IMR-90 (cell line): Measurements from ENCODE around the gene FGD5. TPM values are rescaled to one million over a fixed set of nuclear protein-coding genes. Genes with fewer than 3 reads are reported as not detected.

Experiments used
- ATAC-seq: fragments of 200-7000 bp; cut with Tn5 transposase; 2 replicates; pipeline ENCODE4 v1.9.1; 2020; ENCODE audit warnings: low read depth, mild to moderate bottlenecking, moderate library complexity
- BruUV-seq: library from RNA; stranded (reverse); fragments of 400-500 nt; replicated peaks from 2 replicates; lab custom pipeline; 2021; lab: Mats Ljungman, UMichigan
- CTCF ChIA-PET: fragments of 300-600 bp; formaldehyde crosslinking; extraction: SDS; loops from one replicate; lab custom pipeline; 2021; ENCODE audit warnings: antibody characterized with exemption; lab: Yijun Ruan, JAX
- POLR2A ChIA-PET: fragments of 300-600 bp; sonication (Branson Sonifier 250); formaldehyde crosslinking; loops from one replicate; lab custom pipeline; 2022; ENCODE audit warnings: antibody characterized with exemption; ENCODE audit not compliant: unreplicated experiment; lab: Charles Lee
- DNase-seq: peaks from one replicate; pipeline ENCODE4 v3.0.0; 2013
- H2AFZ ChIP-seq: replicated peaks from 2 replicates; pipeline ENCODE3; 2013; ENCODE audit warnings: low read length, mild to moderate bottlenecking; ENCODE audit not compliant: poor library complexity
- H2AK5ac ChIP-seq: 2 replicates; pipeline ENCODE4 v1.6.1; 2013; ENCODE audit warnings: low read depth, low read length, inconsistent platforms
- H2AK9ac ChIP-seq: replicated peaks from 2 replicates; pipeline ENCODE3; 2013; ENCODE audit warnings: mild to moderate bottlenecking, low read depth, low read length, moderate library complexity; ENCODE audit not compliant: poor library complexity
- H2BK120ac ChIP-seq: 2 replicates; pipeline ENCODE4 v1.6.1; 2013; ENCODE audit warnings: low read depth, low read length, inconsistent platforms
- H2BK15ac ChIP-seq: 3 replicates; pipeline ENCODE4 v1.6.1; 2013; ENCODE audit warnings: low read depth, low read length, inconsistent platforms
- H2BK20ac ChIP-seq: 2 replicates; pipeline ENCODE4 v1.6.1; 2013; ENCODE audit warnings: low read depth, mild to moderate bottlenecking, inconsistent platforms, low read length, moderate library complexity
- H2BK5ac ChIP-seq: 2 replicates; pipeline ENCODE4 v1.6.1; 2013; ENCODE audit warnings: mild to moderate bottlenecking, low read depth, low read length, inconsistent platforms; ENCODE audit not compliant: poor library complexity, severe bottlenecking
- H3K14ac ChIP-seq: replicated peaks from 2 replicates; pipeline ENCODE4 v1.6.1; 2013; ENCODE audit warnings: low read depth, low read length, inconsistent platforms
- H3K18ac ChIP-seq: 2 replicates; pipeline ENCODE4 v1.6.1; 2013; ENCODE audit warnings: low read depth, low read length, control low read depth
- H3K23ac ChIP-seq: 2 replicates; pipeline ENCODE4 v1.6.1; 2013; ENCODE audit warnings: low read depth, low read length, inconsistent platforms
- H3K27ac ChIP-seq: 2 replicates; pipeline ENCODE4 v1.5.1; 2013; ENCODE audit warnings: mild to moderate bottlenecking, control low read depth, low read length; ENCODE audit not compliant: insufficient read depth
- H3K27me3 ChIP-seq: 2 replicates; pipeline ENCODE4 v1.6.1; 2013; ENCODE audit warnings: low read length; ENCODE audit not compliant: control insufficient read depth, insufficient read depth
- H3K36me3 ChIP-seq: 2 replicates; pipeline ENCODE4 v1.6.1; 2013; ENCODE audit warnings: low read length, mixed read lengths; ENCODE audit not compliant: control insufficient read depth, insufficient read depth
- H3K4ac ChIP-seq: 2 replicates; pipeline ENCODE4 v1.6.1; 2013; ENCODE audit warnings: low read depth, low read length, inconsistent platforms
- H3K4me1 ChIP-seq: 2 replicates; pipeline ENCODE4 v1.6.1; 2013; ENCODE audit warnings: low read length, mixed read lengths; ENCODE audit not compliant: control insufficient read depth, insufficient read depth
- H3K4me2 ChIP-seq: 2 replicates; pipeline ENCODE4 v1.6.1; 2013; ENCODE audit warnings: low read depth, mild to moderate bottlenecking, control low read depth, low read length, moderate library complexity
- H3K4me3 ChIP-seq: 2 replicates; pipeline ENCODE4 v1.5.1; 2013; ENCODE audit warnings: low read depth, mild to moderate bottlenecking, control low read depth, low read length, moderate library complexity; ENCODE audit not compliant: insufficient read depth
- H3K56ac ChIP-seq: 2 replicates; pipeline ENCODE4 v1.6.1; 2013; ENCODE audit warnings: low read length, inconsistent platforms; ENCODE audit not compliant: insufficient read depth; ENCODE audit errors: extremely low read depth
- H3K79me1 ChIP-seq, 2 experiments: 2 replicates each; pipeline ENCODE4 v1.6.1; 2013; ENCODE audit warnings: low read length in 2 of 2, inconsistent platforms in 1 of 2, low read depth in 1 of 2
- H3K9ac ChIP-seq: 2 replicates; pipeline ENCODE4 v1.6.1; 2013; ENCODE audit warnings: low read depth, low read length, control low read depth
- H3K9me1 ChIP-seq: 2 replicates; pipeline ENCODE4 v1.6.1; 2013; ENCODE audit warnings: low read length, inconsistent platforms; ENCODE audit not compliant: insufficient read depth
- H3K9me3 ChIP-seq: 2 replicates; pipeline ENCODE4 v1.6.1; 2013; ENCODE audit warnings: low read length; ENCODE audit not compliant: control insufficient read depth, insufficient read depth
- H4K20me1 ChIP-seq: 2 replicates; pipeline ENCODE4 v1.6.1; 2013; ENCODE audit warnings: low read length, inconsistent platforms; ENCODE audit not compliant: insufficient read depth
- H4K5ac ChIP-seq: 2 replicates; pipeline ENCODE4 v1.6.1; 2013; ENCODE audit warnings: mild to moderate bottlenecking, low read depth, low read length, control low read depth
- H4K8ac ChIP-seq, 2 experiments: 2 replicates each; pipeline ENCODE4 v1.6.1; 2013; ENCODE audit warnings: low read depth in 2 of 2, low read length in 2 of 2, control low read depth in 1 of 2, inconsistent platforms in 1 of 2
- H4K91ac ChIP-seq: 2 replicates; pipeline ENCODE4 v1.6.1; 2013; ENCODE audit warnings: low read depth, low read length, inconsistent platforms; ENCODE audit not compliant: insufficient read depth
- BHLHE40 ChIP-seq: fragments of 150-350 bp; IDR thresholded peaks from 2 replicates; pipeline ENCODE4 v1.6.1; 2016; ENCODE audit warnings: mild to moderate bottlenecking, low read depth, low read length
- CEBPB ChIP-seq: IDR thresholded peaks from 2 replicates; pipeline ENCODE4 v1.6.1; 2012; ENCODE audit warnings: low read depth, low read length, improper control_type of control experiment
- CHD1 ChIP-seq: IDR thresholded peaks from 2 replicates; pipeline ENCODE4 v1.6.1; 2012; ENCODE audit warnings: low read depth, low read length, improper control_type of control experiment
- CTCF ChIP-seq: conservative IDR thresholded peaks from 2 replicates; pipeline ENCODE4 v1.5.1; 2012; ENCODE audit warnings: mild to moderate bottlenecking, low read depth, low read length, improper control_type of control experiment
- ELK1 ChIP-seq: fragments of 150-350 bp; IDR thresholded peaks from 2 replicates; pipeline ENCODE4 v1.6.1; 2016; ENCODE audit warnings: low read depth, mild to moderate bottlenecking, low read length, moderate library complexity, borderline replicate concordance
- FOS ChIP-seq: fragments of 150-350 bp; IDR thresholded peaks from 2 replicates; pipeline ENCODE4 v1.6.1; 2016; ENCODE audit warnings: low read depth, low read length
- MAFK ChIP-seq: IDR thresholded peaks from 2 replicates; pipeline ENCODE4 v1.6.1; 2012; ENCODE audit warnings: low read depth, low read length, improper control_type of control experiment
- MAZ ChIP-seq: IDR thresholded peaks from 2 replicates; pipeline ENCODE4 v1.6.1; 2012; ENCODE audit warnings: low read depth, mild to moderate bottlenecking, low read length, improper control_type of control experiment, moderate library complexity, borderline replicate concordance
- MXI1 ChIP-seq: IDR thresholded peaks from 2 replicates; pipeline ENCODE4 v1.6.1; 2012; ENCODE audit warnings: low read depth, mild to moderate bottlenecking, low read length, moderate library complexity, borderline replicate concordance
- NFE2L2 ChIP-seq: fragments of 150-350 bp; IDR thresholded peaks from 2 replicates; pipeline ENCODE4 v1.6.1; 2016; ENCODE audit warnings: low read depth, mild to moderate bottlenecking, low read length
- POLR2A ChIP-seq: IDR thresholded peaks from 2 replicates; pipeline ENCODE4 v1.6.1; 2012; ENCODE audit warnings: mild to moderate bottlenecking, low read depth, low read length
- RAD21 ChIP-seq: IDR thresholded peaks from 2 replicates; pipeline ENCODE4 v1.6.1; 2012; ENCODE audit warnings: low read length, improper control_type of control experiment
- RCOR1 ChIP-seq: IDR thresholded peaks from 2 replicates; pipeline ENCODE4 v1.6.1; 2012; ENCODE audit warnings: mild to moderate bottlenecking, low read length, improper control_type of control experiment; ENCODE audit not compliant: insufficient replicate concordance
- RFX5 ChIP-seq: IDR thresholded peaks from 2 replicates; pipeline ENCODE4 v1.8.0; 2012; ENCODE audit warnings: low read depth, mild to moderate bottlenecking, low read length, moderate library complexity
- SMC3 ChIP-seq: fragments of 150-350 bp; IDR thresholded peaks from 2 replicates; pipeline ENCODE4 v1.6.1; 2016; ENCODE audit warnings: low read depth, mild to moderate bottlenecking, antibody characterized with exemption, low read length, moderate library complexity
- USF2 ChIP-seq: fragments of 150-350 bp; IDR thresholded peaks from 2 replicates; pipeline ENCODE4 v1.6.1; 2017; ENCODE audit warnings: mild to moderate bottlenecking, antibody characterized with exemption, low read length, low read depth
- WGBS, 2 experiments: methylation state at CpG; one replicate each; pipeline versions ENCODE4 v1.1.5 to v1.1.7; 2013; ENCODE audit warnings: missing lambda C conversion rate in 2 of 2; ENCODE audit not compliant: insufficient read length in 1 of 2; ENCODE audit errors: extremely low coverage in 2 of 2; 5-methylcytosine and 5-hydroxymethylcytosine counted together
- dilution Hi-C: fragments of 300-500 bp; cut with HindIII; formaldehyde crosslinking; loops from one replicate; pipeline ENCODE4 v1.14.3; 2018; ENCODE audit warnings: low sequenced_read_pairs; ENCODE audit not compliant: unreplicated experiment
- in situ Hi-C: fragments of 300-500 bp; cut with MboI; formaldehyde crosslinking; loops from 3 replicates; pipeline ENCODE4 v1.14.3; 2019; ENCODE audit warnings: low sequenced_read_pairs, inconsistent platforms, mixed read lengths
- intact Hi-C: fragments of 100-400 bp; cut with micrococcal nuclease; formaldehyde crosslinking; loops from 2 replicates; pipeline ENCODE4 v1.10.0; 2022
- polyA plus RNA-seq, 3 experiments: library from polyadenylated mRNA; depleted of rRNA; stranded (reverse); fragments of >200 nt; gene quantifications; 2 replicates each; pipeline ENCODE4 v1.2.3, GENCODE V29; 2012; ENCODE audit warnings: low replicate concordance in 1 of 3
- total RNA-seq: library from RNA; depleted of rRNA; stranded (reverse); fragments of >200 nt; gene quantifications from 2 replicates; pipeline ENCODE4 v1.2.3, GENCODE V29; 2012

FGD5 gene
- total and polyA plus RNA-seq, 2 of the 4 experiments (the other 2 are of a cell fraction) = not detected

- ATAC-seq = no peak
- Histone ChIP-seq H3K4me1 (no peaks in the 10 kb centered on the region), H2AK9ac (no peak overlapping the region), H3K4me2 (no peak overlapping the region), H3K23ac (no peak overlapping the region), H3K9ac (no peak overlapping the region), H4K91ac (no peak overlapping the region), H3K56ac (no peak overlapping the region), H3K79me1 (no peaks in the 10 kb centered on the region), H2BK120ac (no peak overlapping the region), H3K18ac (no peak overlapping the region), H3K14ac (no peak overlapping the region), H2BK15ac (no peak overlapping the region), H3K27ac (no peak overlapping the region), H4K5ac (no peak overlapping the region), H4K8ac (no peak overlapping the region), H2BK5ac (no peak overlapping the region), H3K4me3 (no peak overlapping the region), H3K27me3 (peaks cover 37% of the 10 kb centered on the region), H3K9me3 (no peaks in the 10 kb centered on the region), H2BK20ac (no peak overlapping the region), H3K36me3 (no peaks in the 10 kb centered on the region), H2AK5ac (no peak overlapping the region), H3K4ac (no peak overlapping the region), H4K20me1 (no peaks in the 10 kb centered on the region), H2AFZ (no peak overlapping the region), H3K9me1 (no peaks in the 10 kb centered on the region)
- ChIA-PET CTCF (no interaction called here), POLR2A (no interaction called here)
- no TSS peak for BruUV-seq
- TF ChIP-seq ELK1 = no peak
- no peak for TF ChIP-seq POLR2A
- TF ChIP-seq NFE2L2 = no peak
- TF ChIP-seq CEBPB = no peak
- no peak for TF ChIP-seq CTCF
- no peak for TF ChIP-seq MXI1
- no peak for TF ChIP-seq RCOR1
- no peak for TF ChIP-seq MAFK
- TF ChIP-seq FOS = no peak
- no peak for TF ChIP-seq SMC3
- no peak for TF ChIP-seq RFX5
- no peak for TF ChIP-seq BHLHE40
- no peak for TF ChIP-seq USF2
- no peak for TF ChIP-seq CHD1
- TF ChIP-seq MAZ = no peak
- TF ChIP-seq RAD21 = no peak
- intact Hi-C loops (no loop called here), in situ Hi-C loops (no loop called here), dilution Hi-C loops (no loop called here)
- WGBS, 2 experiments = no CpG with 5 or more reads among the region's 8 CpGs
- no peak for DNase-seq
Observed at GRCh38 chr3:14843321-14843720, 24.6 kb downstream of the FGD5 start.
